NT2/D1 (cell line): ENCODE data around the gene ITPK1.

Experiments
- SUZ12 ChIP-seq: IDR thresholded peaks from 2 replicates; pipeline ENCODE4 v1.6.1; 2011; ENCODE audit not compliant: insufficient read length, insufficient read depth; ENCODE audit errors: extremely low read depth
- YY1 ChIP-seq: IDR thresholded peaks from 2 replicates; pipeline ENCODE4 v1.6.1; 2011; ENCODE audit not compliant: insufficient read length, insufficient read depth
- ZNF274 ChIP-seq: IDR thresholded peaks from 2 replicates; pipeline ENCODE4 v1.6.1; 2011; ENCODE audit warnings: mild to moderate bottlenecking, low read depth, low read length

DNA sequence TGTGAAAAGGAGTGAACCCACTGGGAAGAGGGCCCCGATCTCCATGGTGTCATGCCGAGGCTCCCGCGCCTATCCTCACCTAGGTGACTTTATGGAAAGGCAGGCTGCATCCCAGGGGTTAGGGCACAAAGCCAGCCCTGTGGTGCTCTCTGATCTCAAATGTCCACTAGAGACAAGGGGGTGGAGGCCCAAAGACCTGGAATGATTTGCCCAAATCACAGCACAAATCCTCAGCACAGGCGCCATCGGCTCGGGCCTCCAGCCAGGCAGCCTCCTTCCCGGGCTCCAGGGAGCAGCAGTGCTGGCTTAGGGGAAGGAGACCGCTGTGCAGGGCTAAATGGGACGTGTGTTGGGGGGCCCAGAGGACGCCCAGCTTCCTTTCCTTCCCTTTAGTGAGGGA lies 175.2 kb downstream of the ITPK1 start:
- TF ChIP-seq ZNF274, result no peak
- TF ChIP-seq SUZ12, result no peak
- no peak for TF ChIP-seq YY1
